Measurements from ENCODE around the gene COL1A2.

DNA sequence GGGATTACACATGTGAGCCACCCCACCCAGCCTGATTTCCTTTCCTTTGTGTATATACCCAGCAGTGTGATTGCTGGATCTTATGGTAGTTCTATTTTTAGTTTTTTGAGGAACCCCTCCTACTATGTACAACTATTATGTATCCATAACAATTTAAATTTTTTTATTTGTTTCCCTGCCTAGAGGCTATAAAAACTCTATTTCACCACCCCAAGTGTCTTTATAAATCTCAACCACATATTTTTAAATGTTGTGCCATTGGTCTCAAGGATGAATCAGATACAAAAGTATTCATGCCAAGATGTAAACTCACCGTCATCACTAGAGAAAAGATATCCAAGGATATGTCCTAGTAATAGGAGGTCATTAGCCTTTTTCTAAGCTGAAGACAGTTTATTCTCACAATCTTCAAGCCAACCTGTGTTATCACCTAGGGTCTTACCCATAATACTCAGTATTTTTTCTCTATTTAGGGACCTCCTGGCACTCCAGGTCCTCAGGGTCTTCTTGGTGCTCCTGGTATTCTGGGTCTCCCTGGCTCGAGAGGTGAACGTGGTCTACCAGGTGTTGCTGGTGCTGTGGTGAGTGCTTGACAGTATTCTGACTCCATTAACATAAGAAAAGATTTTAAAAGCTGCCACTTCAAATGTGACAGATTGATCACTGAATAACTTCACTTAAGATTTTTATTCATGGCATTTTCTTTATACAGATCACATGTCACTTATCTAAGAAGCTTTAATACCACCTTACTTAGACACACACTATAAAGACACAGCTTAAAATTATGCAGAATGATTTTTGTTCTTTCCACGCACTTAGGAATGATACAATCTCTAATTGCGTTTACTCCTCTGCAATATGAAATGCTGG lies 29.4 kb downstream of the COL1A2 start:
- TF ChIP-seq SMC3 (conservative IDR thresholded peaks at IDR 0.05; ENCODE audit: poor library complexity) = no peak
- TF ChIP-seq EZH2 (IDR thresholded peaks at IDR 0.05; ENCODE audit: borderline replicate concordance, insufficient read depth, low read length, poor library complexity, severe bottlenecking) = no peak
- TF ChIP-seq EP300 (conservative IDR thresholded peaks at IDR 0.05; ENCODE audit: poor library complexity, severe bottlenecking) = peak; percentile 96
- TF ChIP-seq, protein P1, sequence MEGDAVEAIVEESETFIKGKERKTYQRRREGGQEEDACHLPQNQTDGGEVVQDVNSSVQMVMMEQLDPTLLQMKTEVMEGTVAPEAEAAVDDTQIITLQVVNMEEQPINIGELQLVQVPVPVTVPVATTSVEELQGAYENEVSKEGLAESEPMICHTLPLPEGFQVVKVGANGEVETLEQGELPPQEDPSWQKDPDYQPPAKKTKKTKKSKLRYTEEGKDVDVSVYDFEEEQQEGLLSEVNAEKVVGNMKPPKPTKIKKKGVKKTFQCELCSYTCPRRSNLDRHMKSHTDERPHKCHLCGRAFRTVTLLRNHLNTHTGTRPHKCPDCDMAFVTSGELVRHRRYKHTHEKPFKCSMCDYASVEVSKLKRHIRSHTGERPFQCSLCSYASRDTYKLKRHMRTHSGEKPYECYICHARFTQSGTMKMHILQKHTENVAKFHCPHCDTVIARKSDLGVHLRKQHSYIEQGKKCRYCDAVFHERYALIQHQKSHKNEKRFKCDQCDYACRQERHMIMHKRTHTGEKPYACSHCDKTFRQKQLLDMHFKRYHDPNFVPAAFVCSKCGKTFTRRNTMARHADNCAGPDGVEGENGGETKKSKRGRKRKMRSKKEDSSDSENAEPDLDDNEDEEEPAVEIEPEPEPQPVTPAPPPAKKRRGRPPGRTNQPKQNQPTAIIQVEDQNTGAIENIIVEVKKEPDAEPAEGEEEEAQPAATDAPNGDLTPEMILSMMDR (IDR thresholded peaks at IDR 0.05; ENCODE audit: poor library complexity, severe bottlenecking) = no peak
- TF ChIP-seq MXI1 (conservative IDR thresholded peaks at IDR 0.05; ENCODE audit: poor library complexity, severe bottlenecking) = no peak
- peak; percentile 56 for TF ChIP-seq POLR2AphosphoS5 (IDR thresholded peaks at IDR 0.05)
- TF ChIP-seq, protein P2, sequence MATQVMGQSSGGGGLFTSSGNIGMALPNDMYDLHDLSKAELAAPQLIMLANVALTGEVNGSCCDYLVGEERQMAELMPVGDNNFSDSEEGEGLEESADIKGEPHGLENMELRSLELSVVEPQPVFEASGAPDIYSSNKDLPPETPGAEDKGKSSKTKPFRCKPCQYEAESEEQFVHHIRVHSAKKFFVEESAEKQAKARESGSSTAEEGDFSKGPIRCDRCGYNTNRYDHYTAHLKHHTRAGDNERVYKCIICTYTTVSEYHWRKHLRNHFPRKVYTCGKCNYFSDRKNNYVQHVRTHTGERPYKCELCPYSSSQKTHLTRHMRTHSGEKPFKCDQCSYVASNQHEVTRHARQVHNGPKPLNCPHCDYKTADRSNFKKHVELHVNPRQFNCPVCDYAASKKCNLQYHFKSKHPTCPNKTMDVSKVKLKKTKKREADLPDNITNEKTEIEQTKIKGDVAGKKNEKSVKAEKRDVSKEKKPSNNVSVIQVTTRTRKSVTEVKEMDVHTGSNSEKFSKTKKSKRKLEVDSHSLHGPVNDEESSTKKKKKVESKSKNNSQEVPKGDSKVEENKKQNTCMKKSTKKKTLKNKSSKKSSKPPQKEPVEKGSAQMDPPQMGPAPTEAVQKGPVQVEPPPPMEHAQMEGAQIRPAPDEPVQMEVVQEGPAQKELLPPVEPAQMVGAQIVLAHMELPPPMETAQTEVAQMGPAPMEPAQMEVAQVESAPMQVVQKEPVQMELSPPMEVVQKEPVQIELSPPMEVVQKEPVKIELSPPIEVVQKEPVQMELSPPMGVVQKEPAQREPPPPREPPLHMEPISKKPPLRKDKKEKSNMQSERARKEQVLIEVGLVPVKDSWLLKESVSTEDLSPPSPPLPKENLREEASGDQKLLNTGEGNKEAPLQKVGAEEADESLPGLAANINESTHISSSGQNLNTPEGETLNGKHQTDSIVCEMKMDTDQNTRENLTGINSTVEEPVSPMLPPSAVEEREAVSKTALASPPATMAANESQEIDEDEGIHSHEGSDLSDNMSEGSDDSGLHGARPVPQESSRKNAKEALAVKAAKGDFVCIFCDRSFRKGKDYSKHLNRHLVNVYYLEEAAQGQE (IDR thresholded peaks at IDR 0.05; ENCODE audit: borderline replicate concordance) = peak; percentile 49
